ENCODE data around the gene FAM171A2.
"Not testable (repeated sequence)": the region's sequence is repeated elsewhere in the genome, so short reads cannot be mapped to it uniquely, and the experiment has no call there.

The FAM171A2 gene

DNA sequence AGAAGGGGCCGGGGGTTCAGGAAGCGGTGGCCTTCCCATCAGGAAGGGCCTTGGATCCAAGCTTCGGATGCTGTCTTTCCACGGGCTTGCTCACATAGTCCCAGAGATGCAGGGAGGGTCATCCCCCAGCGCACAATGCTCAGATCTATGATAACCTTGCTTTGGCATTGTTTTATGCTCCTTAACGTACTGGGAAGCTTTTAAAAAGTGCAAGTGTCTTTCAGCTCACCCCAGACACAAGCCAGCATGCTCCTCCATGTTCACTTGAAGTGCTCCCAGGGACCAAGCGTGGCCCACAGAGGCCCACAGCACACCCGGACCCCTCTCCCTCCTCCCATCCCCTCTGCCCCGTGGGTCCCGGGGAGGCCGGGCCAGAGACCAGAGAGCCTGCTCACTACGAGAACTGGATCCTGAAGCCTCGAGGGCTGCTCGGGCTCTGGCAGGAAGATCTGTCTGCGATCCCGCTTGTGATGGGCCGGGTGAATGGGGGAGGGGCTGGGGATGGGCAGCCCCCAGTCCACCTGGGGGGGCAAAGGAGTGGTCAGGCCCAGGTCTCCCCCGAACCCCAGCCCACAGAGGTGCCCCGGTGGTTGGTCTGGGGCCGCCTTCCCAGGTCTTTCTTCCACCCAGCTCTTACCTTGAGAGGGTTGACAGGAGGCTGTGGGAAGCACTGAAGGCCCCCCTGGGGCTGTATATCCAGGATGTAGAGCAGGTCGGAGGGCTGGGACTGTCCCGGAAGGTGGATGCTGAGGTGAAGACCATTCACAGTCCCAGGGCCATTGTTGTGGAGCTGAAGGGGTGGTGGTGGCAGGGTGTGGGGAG, 11.8 kb upstream of the FAM171A2 start:
- TF ChIP-seq, protein P1, sequence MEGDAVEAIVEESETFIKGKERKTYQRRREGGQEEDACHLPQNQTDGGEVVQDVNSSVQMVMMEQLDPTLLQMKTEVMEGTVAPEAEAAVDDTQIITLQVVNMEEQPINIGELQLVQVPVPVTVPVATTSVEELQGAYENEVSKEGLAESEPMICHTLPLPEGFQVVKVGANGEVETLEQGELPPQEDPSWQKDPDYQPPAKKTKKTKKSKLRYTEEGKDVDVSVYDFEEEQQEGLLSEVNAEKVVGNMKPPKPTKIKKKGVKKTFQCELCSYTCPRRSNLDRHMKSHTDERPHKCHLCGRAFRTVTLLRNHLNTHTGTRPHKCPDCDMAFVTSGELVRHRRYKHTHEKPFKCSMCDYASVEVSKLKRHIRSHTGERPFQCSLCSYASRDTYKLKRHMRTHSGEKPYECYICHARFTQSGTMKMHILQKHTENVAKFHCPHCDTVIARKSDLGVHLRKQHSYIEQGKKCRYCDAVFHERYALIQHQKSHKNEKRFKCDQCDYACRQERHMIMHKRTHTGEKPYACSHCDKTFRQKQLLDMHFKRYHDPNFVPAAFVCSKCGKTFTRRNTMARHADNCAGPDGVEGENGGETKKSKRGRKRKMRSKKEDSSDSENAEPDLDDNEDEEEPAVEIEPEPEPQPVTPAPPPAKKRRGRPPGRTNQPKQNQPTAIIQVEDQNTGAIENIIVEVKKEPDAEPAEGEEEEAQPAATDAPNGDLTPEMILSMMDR (IDR thresholded peaks at IDR 0.05; ENCODE audit: borderline replicate concordance, insufficient read depth, low read depth, low read length): no peak
- H3K4me3 ChIP-seq (ENCODE audit: low read depth, low read length): no peak overlapping the region

DNA sequence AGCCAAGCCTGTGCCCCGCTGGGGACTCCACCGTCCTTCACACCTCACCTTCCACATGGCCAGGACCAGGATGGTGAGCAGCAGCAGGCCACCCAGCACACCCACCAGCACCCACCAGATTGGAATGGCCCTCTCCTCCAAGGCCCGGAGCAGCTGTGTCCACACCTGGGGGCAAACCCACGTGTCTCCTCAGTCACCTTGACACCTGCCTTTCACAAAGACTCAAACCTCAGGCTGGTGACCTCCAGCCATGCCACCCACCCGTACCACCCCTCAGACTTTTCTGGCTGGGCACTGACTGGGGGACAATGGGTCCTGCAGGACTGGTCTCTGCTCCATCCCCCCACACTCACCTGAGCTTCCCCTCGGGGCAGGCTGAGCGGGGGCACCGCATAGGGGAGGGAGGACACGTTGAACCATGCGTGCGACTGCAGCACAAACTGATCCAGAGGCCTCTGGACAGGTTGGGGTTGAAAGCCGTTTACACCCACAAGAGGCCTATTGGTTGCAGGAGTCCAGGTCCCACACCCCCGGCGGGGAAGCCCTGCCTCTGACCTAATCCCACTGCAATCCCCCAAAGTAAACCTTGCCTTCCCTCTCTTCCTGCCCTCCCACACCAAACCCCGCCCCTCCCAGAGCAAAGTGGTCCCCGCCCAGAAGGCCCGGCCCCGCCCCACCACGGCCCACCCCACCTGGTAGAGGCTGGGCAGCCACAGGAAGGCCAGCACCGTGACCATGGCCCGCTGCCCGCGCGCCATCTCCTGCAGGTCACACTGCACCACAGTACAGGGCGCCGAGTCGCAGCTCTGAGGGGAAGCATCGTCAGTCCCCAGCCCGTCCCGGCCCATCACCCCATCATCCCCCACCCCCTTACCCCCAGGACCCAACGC, 10.9 kb upstream of the FAM171A2 start:
- H3K4me3 ChIP-seq (ENCODE audit: low read depth, low read length): no peak overlapping the region
- TF ChIP-seq, protein P1 (IDR thresholded peaks at IDR 0.05; ENCODE audit: borderline replicate concordance, insufficient read depth, low read depth, low read length): no peak

DNA sequence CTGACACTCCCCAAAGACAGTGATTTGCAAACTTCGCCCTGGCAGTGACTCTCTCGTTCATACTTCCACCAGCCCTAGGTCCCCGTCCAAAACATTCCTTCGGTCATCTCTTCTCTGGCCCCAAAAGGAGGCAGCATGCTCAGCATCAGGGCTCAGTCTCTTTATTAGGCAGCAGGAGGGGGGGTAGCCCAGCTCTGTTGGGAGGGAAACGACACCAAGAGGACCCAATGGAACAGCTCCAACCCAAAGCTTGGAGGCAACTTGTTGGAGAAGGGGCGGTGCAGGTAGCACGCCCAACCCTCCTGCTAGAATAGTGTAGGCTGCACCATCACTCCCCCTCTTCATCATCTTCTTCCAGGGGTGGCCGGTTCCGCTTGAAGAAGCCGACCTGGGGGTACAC, 8.4 kb upstream of the FAM171A2 start:
- TF ChIP-seq, protein P1 (IDR thresholded peaks at IDR 0.05; ENCODE audit: borderline replicate concordance, insufficient read depth, low read depth, low read length): no peak
- no peak overlapping the region for H3K4me3 ChIP-seq (ENCODE audit: low read depth, low read length)

DNA sequence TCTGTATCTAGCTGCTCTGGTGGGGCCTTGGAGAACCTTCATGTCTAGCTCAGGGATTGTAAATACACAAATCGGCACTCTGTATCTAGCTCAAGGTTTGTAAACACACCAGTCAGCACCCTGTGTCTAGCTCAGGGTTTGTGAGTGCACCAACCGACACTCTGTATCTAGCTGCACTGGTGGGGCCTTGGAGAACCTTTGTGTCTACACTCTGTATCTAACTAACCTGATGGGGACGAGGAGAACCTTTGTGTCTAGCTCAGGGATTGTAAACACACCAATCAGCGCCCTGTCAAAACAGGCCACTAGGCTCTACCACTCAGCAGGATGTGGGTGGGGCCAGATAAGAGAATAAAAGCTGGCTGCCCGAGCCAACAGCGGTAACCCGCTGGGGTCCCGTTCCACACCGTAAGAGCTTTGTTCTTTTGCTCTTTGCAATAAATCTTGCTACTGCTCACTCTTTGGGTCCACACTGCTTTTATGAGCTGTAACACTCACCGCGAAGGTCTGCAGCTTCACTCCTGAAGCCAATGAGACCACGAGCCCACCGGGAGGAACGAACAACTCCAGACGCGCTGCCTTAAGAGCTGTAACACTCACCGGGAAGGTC, 5.9 kb upstream of the FAM171A2 start:
- H3K4me3 ChIP-seq (ENCODE audit: low read depth, low read length): not testable (repeated sequence)

DNA sequence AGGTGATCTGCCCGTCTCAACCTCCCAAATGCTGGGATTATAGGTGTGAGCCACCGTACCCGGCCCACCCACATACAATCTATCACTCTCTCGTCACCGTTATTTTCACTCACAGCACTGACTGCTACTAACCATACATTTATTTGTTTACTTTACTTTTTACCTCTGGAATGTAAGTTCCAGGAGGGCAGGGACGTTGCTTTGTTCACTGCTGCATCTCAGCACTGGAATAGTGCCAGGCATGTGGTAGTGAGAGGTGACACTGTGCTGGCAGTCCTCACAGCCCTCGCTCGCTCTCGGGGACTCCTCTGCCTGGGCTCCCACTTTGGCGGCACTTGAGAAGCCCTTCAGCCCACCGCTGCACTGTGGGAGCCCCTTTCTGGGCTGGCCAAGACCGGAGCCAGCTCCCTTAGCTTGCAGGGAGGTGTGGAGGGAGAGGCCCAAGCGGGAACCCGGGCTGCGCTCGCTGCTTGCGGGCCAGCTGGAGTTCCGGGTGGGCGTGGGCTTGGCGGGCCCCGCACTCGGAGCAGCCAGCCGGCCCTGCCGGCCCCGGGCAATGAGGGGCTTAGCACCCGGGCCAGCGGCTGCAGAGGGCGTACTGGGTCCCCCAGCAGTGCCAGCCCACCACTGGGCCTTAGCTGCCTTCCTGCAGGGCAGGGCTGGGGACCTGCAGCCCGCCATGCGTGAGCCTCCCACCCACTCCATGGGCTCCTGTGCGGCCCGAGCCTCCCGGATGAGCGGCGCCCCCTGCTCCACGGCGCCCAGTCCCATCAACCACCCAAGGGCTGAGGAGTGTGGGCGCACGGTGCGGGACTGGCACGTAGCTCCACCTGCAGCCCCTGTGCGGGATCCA, 5.0 kb upstream of the FAM171A2 start:
- H3K4me3 ChIP-seq (ENCODE audit: low read depth, low read length): not testable (repeated sequence)

DNA sequence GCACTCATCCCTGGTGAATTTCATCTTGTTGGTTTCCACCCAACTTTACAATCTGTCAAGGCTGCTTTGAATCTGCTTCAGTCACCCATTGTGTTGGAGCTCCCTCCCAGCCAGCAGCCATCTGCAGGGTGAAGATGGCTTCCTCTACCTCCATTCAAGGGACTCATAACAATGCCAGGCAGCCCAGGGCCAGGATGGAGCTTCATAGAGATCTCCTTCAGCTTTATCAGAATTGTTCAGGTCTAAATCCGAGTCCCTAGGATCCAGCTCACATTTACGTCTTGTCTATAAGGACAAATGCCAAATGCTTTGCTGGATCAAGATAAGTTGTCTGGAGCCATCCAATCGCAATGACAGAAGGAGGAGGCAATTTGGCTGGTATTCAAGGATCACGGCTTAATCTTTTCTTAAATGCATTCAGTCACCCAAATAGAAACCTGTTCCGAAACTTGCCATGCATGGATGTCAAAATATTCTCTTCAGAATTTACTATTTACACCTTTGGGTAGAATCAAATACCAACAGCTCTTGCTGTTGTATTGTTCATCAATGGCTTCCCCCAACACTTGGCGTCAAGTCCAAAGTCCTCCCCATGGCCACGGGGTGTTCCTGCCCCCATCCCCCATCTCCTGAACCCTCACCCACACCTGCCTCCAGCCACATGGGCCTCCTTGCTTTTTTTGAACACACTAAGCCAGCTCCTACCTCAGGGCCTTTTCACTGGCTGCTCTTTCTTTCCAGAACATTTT, 3.8 kb upstream of the FAM171A2 start:
- H3K4me3 ChIP-seq (ENCODE audit: low read depth, low read length): no peak overlapping the region
- TF ChIP-seq, protein P1 (IDR thresholded peaks at IDR 0.05; ENCODE audit: borderline replicate concordance, insufficient read depth, low read depth, low read length): no peak

DNA sequence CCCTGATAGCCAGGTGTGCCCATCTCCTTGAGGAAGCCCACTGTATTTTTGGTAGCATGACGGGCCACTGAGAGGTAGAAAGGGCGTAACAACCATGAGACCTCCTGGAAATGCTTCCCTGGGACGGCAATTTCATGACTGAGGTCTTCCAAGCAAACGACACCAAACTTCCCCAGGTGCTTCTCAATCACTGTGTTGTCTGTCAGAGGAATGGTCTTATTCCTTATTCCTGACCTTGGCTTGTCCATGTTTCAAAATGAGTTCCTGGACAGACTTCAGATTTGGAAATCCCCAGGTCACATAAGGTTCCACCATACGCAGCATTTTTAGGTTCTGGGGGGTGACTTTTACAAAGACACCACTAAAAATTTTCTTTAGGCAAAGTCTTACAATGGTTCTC, 1.4 kb upstream of the FAM171A2 start:
- not testable (repeated sequence) for H3K4me3 ChIP-seq (ENCODE audit: low read depth, low read length)
